Natural killer cell (primary cell): ENCODE measurements around the gene ZCCHC12. TPM values are rescaled to one million over a fixed set of nuclear protein-coding genes. Genes with fewer than 3 reads are reported as not detected.

Source experiments
- ATAC-seq, 3 donors: fragments of 150-1000 bp in 2 of 3; fragments of 200-7000 bp in 1 of 3; cut with Tn5 transposase; 1 replicate in 1 of 3; 2 replicates in 2 of 3; pipeline ENCODE4 v1.10.0; 2021; ENCODE audit warnings: mild to moderate bottlenecking in 2 of 3, moderate library complexity in 2 of 3
- DNase-seq, 2 donors: peaks; one replicate each; pipeline versions ENCODE4 v3.0.0 to v3.0.0-alpha.2; 2013 to 2021; ENCODE audit warnings: mixed read lengths in 1 of 2
- H3K27ac ChIP-seq: one replicate; pipeline ENCODE4 v1.5.1; 2013; ENCODE audit warnings: mild to moderate bottlenecking, low read length
- H3K27me3 ChIP-seq: one replicate; pipeline ENCODE4 v1.6.1; 2013; ENCODE audit warnings: low read length; ENCODE audit not compliant: control insufficient read depth, insufficient read depth
- H3K36me3 ChIP-seq: one replicate; pipeline ENCODE4 v1.6.1; 2013; ENCODE audit warnings: low read length; ENCODE audit not compliant: control insufficient read depth, insufficient read depth
- H3K4me1 ChIP-seq: one replicate; pipeline ENCODE4 v1.6.1; 2013; ENCODE audit warnings: low read length; ENCODE audit not compliant: control insufficient read depth, insufficient read depth
- H3K4me3 ChIP-seq: one replicate; pipeline ENCODE4 v1.5.1; 2013; ENCODE audit warnings: low read length
- H3K9me3 ChIP-seq: one replicate; pipeline ENCODE4 v1.6.1; 2013; ENCODE audit warnings: low read length; ENCODE audit not compliant: control insufficient read depth, insufficient read depth
- H3K27ac Mint-ChIP-seq, 2 donors: one replicate each; pipeline ENCODE4 v1.8.0; 2022; ENCODE audit warnings: mild to moderate bottlenecking in 2 of 2, mixed read lengths in 2 of 2, moderate library complexity in 1 of 2
- H3K27me3 Mint-ChIP-seq, 2 donors: one replicate each; pipeline ENCODE4 v1.8.0; 2022; ENCODE audit warnings: low read depth in 2 of 2, mixed read lengths in 2 of 2
- H3K36me3 Mint-ChIP-seq: one replicate; pipeline ENCODE4 v1.8.0; 2022; ENCODE audit warnings: mixed read lengths
- H3K4me1 Mint-ChIP-seq, 2 donors: one replicate each; pipeline ENCODE4 v1.8.0; 2022; ENCODE audit warnings: mixed read lengths in 2 of 2
- H3K4me3 Mint-ChIP-seq: one replicate; pipeline ENCODE4 v1.8.0; 2022; ENCODE audit warnings: mild to moderate bottlenecking, moderate library complexity, mixed read lengths
- H3K9me3 Mint-ChIP-seq, 2 donors: one replicate each; pipeline ENCODE4 v1.8.0; 2022; ENCODE audit warnings: mixed read lengths in 2 of 2
- CTCF ChIP-seq: fragments of 200-600 bp; IDR thresholded peaks from one replicate; pipeline ENCODE4 v1.8.0; 2022; ENCODE audit warnings: antibody characterized with exemption
- WGBS: methylation state at CpG from one replicate; pipeline ENCODE4 v1.1.7; 2013; ENCODE audit warnings: missing lambda C conversion rate; ENCODE audit not compliant: insufficient coverage; 5-methylcytosine and 5-hydroxymethylcytosine counted together
- intact Hi-C: fragments of 100-400 bp; cut with micrococcal nuclease; formaldehyde crosslinking; loops from one replicate; pipeline ENCODE4 v1.14.2; 2022
- total RNA-seq, 4 donors: library from RNA; stranded (reverse); fragments of 120-200 nt in 1 of 4; gene quantifications; one replicate each; pipeline versions ENCODE4 v1.2.3 to v1.2.4, GENCODE V29; 2013 to 2022

The ZCCHC12 gene
- total RNA-seq, 3 donors from 2014 or later (not counting 1 experiment from before 2014, with no cell fraction given): not detected

GRCh38 chrX:118780911-118781310 lies 42.7 kb upstream of the ZCCHC12 start:
- H3K36me3 Mint-ChIP-seq: no peaks in the 10 kb centered on the region
- intact Hi-C loops: no loop called here
- ATAC-seq (no peak), DNase-seq (no peak)
- Histone ChIP-seq H3K4me3 (no peak overlapping the region), H3K27ac (no peak overlapping the region), H3K27me3 (no peaks in the 10 kb centered on the region), H3K36me3 (no peaks in the 10 kb centered on the region), H3K4me1 (no peaks in the 10 kb centered on the region), H3K9me3 (no peaks in the 10 kb centered on the region)
- H3K27me3 Mint-ChIP-seq: peaks cover 0 to 17% of the 10 kb centered on the region in 2 donors
- no peak overlapping the region for H3K4me3 Mint-ChIP-seq
- H3K27ac Mint-ChIP-seq: no peak overlapping the region
- no peaks in the 10 kb centered on the region for H3K9me3 Mint-ChIP-seq
- H3K4me1 Mint-ChIP-seq: no peaks in the 10 kb centered on the region
- TF ChIP-seq CTCF: no peak
- 89% methylated on average over 1 of the region's 1 CpG for WGBS

- no peak overlapping the region for H3K27ac Mint-ChIP-seq
- H3K4me1 Mint-ChIP-seq: no peaks in the 10 kb centered on the region
- 91% methylated on average over 3 of the region's 5 CpGs for WGBS
Measured at GRCh38 chrX:118795528-118796280, 27.9 kb upstream of the ZCCHC12 start.

GRCh38 chrX:118802857-118803256 lies 20.8 kb upstream of the ZCCHC12 start:
- H3K9me3 ChIP-seq: no peaks in the 10 kb centered on the region
- no peak for ATAC-seq
- no peaks in the 10 kb centered on the region for H3K27me3 ChIP-seq
- 50% methylated on average over 1 of the region's 1 CpG for WGBS
- no peak for DNase-seq
- TF ChIP-seq CTCF: no peak
- Mint-ChIP-seq H3K4me3 (no peak overlapping the region), H3K4me1 (no peaks in the 10 kb centered on the region), H3K27ac (no peak overlapping the region), H3K9me3 (no peaks in the 10 kb centered on the region), H3K36me3 (no peaks in the 10 kb centered on the region), H3K27me3 (peaks cover 5 to 20% of the 10 kb centered on the region in 2 donors)
- intact Hi-C loops: loop anchor here (10.0 kb wide), 1 partner anchor 198 kb away; no protein-coding TSS in a partner anchor
- H3K4me1 ChIP-seq: no peaks in the 10 kb centered on the region
- H3K4me3 ChIP-seq: no peak overlapping the region
- no peak overlapping the region for H3K27ac ChIP-seq
- no peaks in the 10 kb centered on the region for H3K36me3 ChIP-seq

More at GRCh38 chrX:118795528-118796280, 27.9 kb upstream of the ZCCHC12 start:
- Histone ChIP-seq H3K4me1 (no peaks in the 10 kb centered on the region), H3K9me3 (no peaks in the 10 kb centered on the region), H3K36me3 (no peaks in the 10 kb centered on the region), H3K4me3 (no peak overlapping the region), H3K27me3 (no peaks in the 10 kb centered on the region), H3K27ac (no peak overlapping the region)
- intact Hi-C loops: no loop called here
- Mint-ChIP-seq H3K27me3 (peaks cover 6 to 39% of the 10 kb centered on the region in 2 donors), H3K36me3 (no peaks in the 10 kb centered on the region), H3K9me3 (no peaks in the 10 kb centered on the region), H3K4me3 (no peak overlapping the region)
- DNase-seq (no peak), ATAC-seq (no peak)
- TF ChIP-seq CTCF: no peak
